ENCODE measurements around the gene PAIP2B.
"Not testable (repeated sequence)": the region's sequence is repeated elsewhere in the genome, so short reads cannot be mapped to it uniquely, and the experiment has no call there.

The PAIP2B gene

GRCh38 chr2:71226965-71227560, at the start of gene PAIP2B:
Gene PAIP2B (minus strand): TSS chr2:71227103. CDS start chr2:71202589, 24,514 bp downstream.
- peak; percentile 99 for DNase-seq (ENCODE audit: low read depth in 2 of 2)

GRCh38 chr2:71275939-71276310, 49.0 kb upstream of the PAIP2B start:
- no peak for DNase-seq (ENCODE audit: low read depth in 2 of 2)

DNA sequence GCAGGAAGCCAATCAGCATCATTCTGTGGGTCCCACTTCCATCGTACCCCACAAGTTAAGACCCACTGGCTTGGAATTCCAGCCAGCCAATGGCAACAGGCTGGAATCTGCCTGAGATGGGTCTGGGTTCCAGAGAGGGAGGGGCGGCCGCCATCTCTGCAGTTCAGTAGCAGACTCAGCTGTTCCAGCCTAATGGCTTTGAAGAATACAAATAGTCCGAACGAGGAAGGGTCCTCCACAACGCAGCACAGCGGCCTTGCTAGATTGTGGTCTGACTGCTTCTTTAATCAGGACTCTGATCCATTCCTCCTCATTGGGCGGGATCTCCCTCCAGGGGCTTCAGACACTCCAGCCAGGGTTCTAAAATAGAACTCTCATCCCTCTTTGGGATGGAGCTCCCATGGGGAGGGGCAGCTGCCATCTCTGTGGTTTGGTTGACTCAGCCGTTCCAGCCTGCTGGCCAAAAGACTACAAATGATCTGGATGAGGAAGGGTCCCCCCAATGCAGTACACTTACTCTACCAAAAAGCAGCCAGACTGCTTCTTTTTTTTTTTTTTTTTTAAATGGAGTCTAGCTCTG, 42.7 kb upstream of the PAIP2B start:
- DNase-seq (ENCODE audit: low read depth in 2 of 2), result no peak

- no peak for DNase-seq (ENCODE audit: low read depth in 2 of 2)
Measured at GRCh38 chr2:71263386-71263785, 36.5 kb upstream of the PAIP2B start.

GRCh38 chr2:71261534-71261933, 34.6 kb upstream of the PAIP2B start:
- no peak for DNase-seq (ENCODE audit: low read depth in 2 of 2)

GRCh38 chr2:71256421-71256820, 29.5 kb upstream of the PAIP2B start:
- no peak for DNase-seq (ENCODE audit: low read depth in 2 of 2)

GRCh38 chr2:71254776-71255175, 27.9 kb upstream of the PAIP2B start:
- no peak for DNase-seq (ENCODE audit: low read depth in 2 of 2)

DNA sequence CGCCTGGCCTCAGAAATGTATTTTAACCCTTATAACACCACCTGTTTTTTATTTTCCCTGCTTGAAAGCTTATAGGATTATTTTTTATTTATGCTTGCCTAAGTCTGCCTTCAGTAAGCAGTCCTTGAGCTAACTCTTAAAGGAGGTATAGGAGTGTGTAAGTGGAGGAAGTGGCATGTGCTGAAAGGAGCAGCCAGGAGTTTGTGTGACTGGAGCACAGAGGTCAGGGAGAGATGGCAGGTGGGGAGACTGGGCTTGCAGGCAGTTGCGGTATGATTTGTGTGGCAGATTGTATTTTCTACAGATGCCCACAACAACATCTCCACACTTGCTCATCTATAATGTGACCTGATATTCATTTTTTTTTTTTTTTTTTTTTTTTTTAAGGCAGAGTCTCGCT, 27.2 kb upstream of the PAIP2B start:
- no peak for DNase-seq (ENCODE audit: low read depth in 2 of 2)

DNA sequence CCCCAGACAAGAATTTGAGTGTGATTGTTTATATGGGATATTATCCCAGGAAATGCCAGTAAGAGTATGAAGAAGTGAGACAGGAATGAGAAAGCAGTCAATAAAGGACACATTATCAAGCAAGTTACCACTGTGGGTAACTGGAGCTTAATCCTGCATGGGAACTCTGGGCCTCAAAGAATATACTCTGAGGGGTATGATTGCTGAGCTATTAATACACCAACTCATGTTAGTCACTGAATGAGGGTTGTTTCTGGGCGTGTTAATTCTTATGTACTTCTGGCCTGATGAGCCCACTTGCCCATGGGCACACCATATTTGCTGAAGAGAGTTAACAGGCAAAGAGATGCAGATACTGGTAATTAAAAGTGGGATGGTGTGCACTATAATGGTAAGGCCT, 26.6 kb upstream of the PAIP2B start:
- DNase-seq (ENCODE audit: low read depth in 2 of 2), result no peak

DNA sequence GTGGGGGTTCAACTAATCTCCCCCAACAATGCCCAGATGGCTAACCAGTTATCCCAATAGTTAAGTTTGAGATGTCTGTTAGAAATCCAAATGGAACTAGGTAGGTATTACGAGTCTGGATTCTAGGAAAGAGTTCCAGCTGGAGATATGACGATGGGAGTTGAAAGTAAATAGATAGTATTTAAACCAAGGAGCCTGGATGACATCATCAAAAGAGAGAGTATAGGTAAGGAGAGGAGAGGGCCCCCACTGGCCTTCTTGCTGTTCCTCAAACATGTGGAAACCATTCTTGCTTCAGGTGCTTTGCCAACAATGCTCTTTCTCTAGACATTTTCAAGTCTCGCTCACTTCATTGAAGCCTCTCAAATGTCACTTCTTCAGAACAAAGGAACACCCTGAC, 26.0 kb upstream of the PAIP2B start:
- DNase-seq (ENCODE audit: low read depth in 2 of 2), result no peak

DNA sequence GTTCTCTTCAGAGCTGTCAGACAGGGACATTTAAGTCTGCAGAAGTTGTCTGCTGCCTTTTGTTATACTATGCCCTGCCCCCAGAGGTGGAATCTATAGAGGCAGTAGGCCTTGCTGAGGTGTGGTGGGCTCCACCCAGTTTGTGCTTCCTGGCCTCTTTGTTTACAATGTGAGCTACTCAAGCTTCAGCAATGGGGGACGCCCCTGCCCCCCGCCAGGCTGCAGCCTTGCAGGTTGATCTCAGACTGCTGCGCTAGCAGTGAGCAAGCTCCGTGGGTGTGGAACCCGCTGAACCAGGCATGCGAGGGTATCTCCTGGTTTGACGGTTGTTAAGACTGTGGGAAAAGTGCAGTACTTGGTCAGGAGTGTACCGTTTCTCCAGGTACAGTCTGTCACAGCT, 24.0 kb upstream of the PAIP2B start:
- DNase-seq (ENCODE audit: low read depth in 2 of 2), result no peak

GRCh38 chr2:71244302-71244660, 17.4 kb upstream of the PAIP2B start:
- DNase-seq (ENCODE audit: low read depth in 2 of 2), result no peak

- no peak for DNase-seq (ENCODE audit: low read depth in 2 of 2)
Measured at GRCh38 chr2:71243634-71244301, 16.9 kb upstream of the PAIP2B start.

DNA sequence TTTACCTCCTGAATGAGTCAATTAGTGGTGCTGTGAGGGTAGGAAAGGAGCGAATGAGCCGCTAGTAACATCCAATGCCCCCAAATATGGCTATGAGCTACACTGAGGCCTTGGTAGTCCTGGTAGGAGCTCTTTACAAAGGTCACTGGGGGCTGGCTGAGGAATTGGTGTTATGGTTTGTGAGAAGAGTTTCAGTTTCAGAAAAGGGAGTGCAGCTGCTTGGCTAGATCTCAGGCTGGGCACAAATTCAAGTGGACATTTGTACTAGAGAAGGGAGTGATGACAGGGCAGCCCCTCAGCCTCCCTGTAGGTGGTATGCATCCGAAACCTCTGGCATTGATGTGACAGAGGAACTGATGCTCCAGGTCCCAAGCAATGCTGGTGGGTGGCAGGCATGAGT, 13.9 kb upstream of the PAIP2B start:
- DNase-seq (ENCODE audit: low read depth in 2 of 2), result no peak

DNA sequence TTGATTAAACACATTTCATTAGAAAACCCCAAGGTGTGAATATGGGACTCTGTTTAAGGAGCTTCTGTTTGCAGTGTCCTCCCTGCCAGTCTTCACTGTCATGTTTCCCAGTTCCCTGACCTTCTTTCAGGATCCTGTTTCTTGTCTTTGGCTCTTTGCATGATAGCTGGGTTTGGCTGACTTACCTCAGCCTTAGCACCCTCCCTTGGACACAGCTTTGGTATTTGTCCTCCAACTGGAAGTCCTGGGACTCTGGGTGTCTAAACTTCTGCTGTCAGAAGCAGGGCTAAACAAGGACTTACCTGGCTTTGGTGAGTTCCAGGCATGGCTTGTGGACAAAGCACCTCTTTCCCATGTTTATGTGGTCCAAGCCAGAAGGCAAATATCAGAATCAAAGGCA, 11.2 kb upstream of the PAIP2B start:
- no peak for DNase-seq (ENCODE audit: low read depth in 2 of 2)

DNA sequence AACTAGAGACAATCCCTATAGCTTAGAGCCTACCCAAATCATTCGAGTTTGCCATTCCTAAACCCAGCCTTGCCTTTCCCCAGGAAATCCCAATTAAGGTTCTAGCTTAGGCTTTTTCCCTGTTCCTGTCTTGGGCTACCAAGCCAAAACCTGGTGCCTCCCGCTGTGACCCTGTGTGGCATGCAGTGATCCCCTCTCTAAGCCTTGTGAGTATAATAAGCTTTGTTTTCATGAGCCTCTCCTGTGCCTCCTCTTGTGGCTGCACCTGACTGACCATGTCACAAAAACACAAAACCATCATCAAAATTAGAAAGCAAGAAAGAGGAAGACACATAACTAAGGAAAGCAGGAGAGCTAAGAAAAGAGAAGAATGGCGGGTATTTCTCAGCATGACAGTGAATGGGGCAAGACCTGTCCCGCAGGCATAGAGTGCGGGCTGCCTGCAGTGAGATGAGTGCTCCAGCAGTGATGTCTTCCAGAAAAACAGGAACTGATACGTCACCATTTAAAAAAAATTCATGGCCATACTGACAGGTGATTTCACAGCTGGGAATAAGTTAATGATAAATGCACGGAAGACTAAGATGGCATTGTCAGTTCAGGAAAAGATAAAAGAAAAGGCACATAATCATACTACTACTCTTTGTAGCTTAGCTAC, 9.2 kb upstream of the PAIP2B start:
- DNase-seq (ENCODE audit: low read depth in 2 of 2), result no peak

GRCh38 chr2:71233072-71233471, 6.2 kb upstream of the PAIP2B start:
- not testable (repeated sequence) for DNase-seq (ENCODE audit: low read depth in 2 of 2)

- no peak for DNase-seq (ENCODE audit: low read depth in 2 of 2)
Measured at GRCh38 chr2:71226096-71226964, 573 bp downstream of the PAIP2B start.

GRCh38 chr2:71224935-71225334, 2.0 kb downstream of the PAIP2B start:
- DNase-seq (ENCODE audit: low read depth in 2 of 2), result no peak

GRCh38 chr2:71224457-71224856, 2.4 kb downstream of the PAIP2B start:
- no peak for DNase-seq (ENCODE audit: low read depth in 2 of 2)

DNA sequence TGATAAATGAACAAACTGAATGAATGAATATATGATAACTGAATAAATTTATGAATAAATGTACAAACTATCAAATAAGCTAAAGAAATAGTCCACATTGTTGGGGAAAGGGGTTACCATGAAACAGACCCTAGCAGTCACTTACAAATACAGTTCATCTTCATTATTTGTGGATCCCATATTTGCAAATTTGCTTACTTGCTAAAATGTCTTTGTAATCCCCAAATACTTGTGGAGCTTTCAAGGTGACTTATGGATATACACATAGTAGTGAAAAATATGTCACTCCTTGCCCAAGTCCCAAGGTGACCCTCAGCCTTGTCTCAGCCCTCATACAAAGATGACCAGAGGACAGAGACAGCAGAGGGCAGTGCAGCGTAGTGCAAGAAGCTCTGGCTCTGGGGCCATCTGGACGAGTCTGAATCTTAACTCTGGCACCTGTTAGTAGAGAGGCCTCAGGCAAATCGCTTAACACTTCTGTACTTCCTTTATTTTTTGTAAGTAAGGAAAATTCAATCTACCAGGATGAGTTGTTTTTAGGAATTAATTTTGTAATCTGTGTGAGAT, 3.1 kb downstream of the PAIP2B start:
- no peak for DNase-seq (ENCODE audit: low read depth in 2 of 2)

GRCh38 chr2:71220743-71221142, 6.2 kb downstream of the PAIP2B start:
- DNase-seq (ENCODE audit: low read depth in 2 of 2), result no peak

All from fibroblast of skin of left quadriceps (primary cell).